Colonic mucosa (tissue), 4 donors: ENCODE results near the gene MYCBP. TPM values are rescaled to one million over a fixed set of nuclear protein-coding genes. Genes with fewer than 3 reads are reported as not detected.
A peak's percentile ranks its signal among the peaks of the same experiment; 100 is the strongest.

Experiments
- DNase-seq: peaks from one replicate; pipeline ENCODE4 v3.0.0-alpha.2; 2020
- H3K27ac ChIP-seq: fragments of 200-600 bp; one replicate; pipeline ENCODE4 v1.8.0; 2021
- H3K27me3 ChIP-seq: fragments of 200-600 bp; one replicate; pipeline ENCODE4 v1.8.0; 2021
- H3K36me3 ChIP-seq: fragments of 200-600 bp; one replicate; pipeline ENCODE4 v1.8.0; 2021
- H3K4me1 ChIP-seq: fragments of 200-600 bp; one replicate; pipeline ENCODE4 v1.8.0; 2021; ENCODE audit warnings: mild to moderate bottlenecking
- H3K4me3 ChIP-seq: fragments of 200-600 bp; one replicate; pipeline ENCODE4 v1.8.0; 2021
- H3K9ac ChIP-seq, 2 donors: one replicate each; pipeline ENCODE4 v1.7.0; 2013; ENCODE audit warnings: control low read depth in 2 of 2, low read depth in 2 of 2, low read length in 2 of 2
- H3K9me3 ChIP-seq: fragments of 200-600 bp; one replicate; pipeline ENCODE4 v1.8.0; 2021
- CTCF ChIP-seq: fragments of 200-600 bp; IDR thresholded peaks from one replicate; pipeline ENCODE4 v1.8.0; 2022; ENCODE audit warnings: antibody characterized with exemption, mild to moderate bottlenecking
- intact Hi-C: fragments of 100-400 bp; cut with DNase I; formaldehyde crosslinking; loops from one replicate; pipeline ENCODE4 v1.14.1; 2022
- total RNA-seq, 2 donors: library from RNA; stranded (reverse); fragmentation: NEBNext Ultra II Directional in 1 of 2; extraction: Animal tissue kit (Norgen Biotek cat#: 25700) in 1 of 2; gene quantifications; one replicate each; pipeline ENCODE4 v1.2.1, GENCODE V29; 2021
- donor health status: healthy.
- donor health status: DM: no; HTN: no; CAD: no.
- donor health status: DM: no; HTN: no; CAD: no.

Gene MYCBP
- total RNA-seq, 2 donors from 2014 or later = 42.0 to 55.1 TPM

GRCh38 chr1:38819040-38819439, 54.1 kb downstream of the MYCBP start:
- peak overlapping the region; percentile 34 for H3K4me3 ChIP-seq
- H3K27me3 ChIP-seq = peaks cover 31% of the 10 kb centered on the region
- no peak for TF ChIP-seq CTCF
- no peaks in the 10 kb centered on the region for H3K36me3 ChIP-seq
- DNase-seq = no peak
- intact Hi-C loops = no loop called here
- H3K4me1 ChIP-seq = peaks cover 16% of the 10 kb centered on the region
- no peak overlapping the region for H3K27ac ChIP-seq
- H3K9me3 ChIP-seq = no peaks in the 10 kb centered on the region
- H3K9ac ChIP-seq = no peak overlapping the region

- Histone ChIP-seq H3K27ac (no peak overlapping the region), H3K27me3 (peaks cover 31% of the 10 kb centered on the region), H3K4me1 (peaks cover 16% of the 10 kb centered on the region), H3K36me3 (no peaks in the 10 kb centered on the region), H3K4me3 (peak overlapping the region; percentile 34), H3K9me3 (no peaks in the 10 kb centered on the region), H3K9ac (no peak overlapping the region)
- no peak for DNase-seq
- intact Hi-C loops = no loop called here
- TF ChIP-seq CTCF = peak; percentile 81
Measured at GRCh38 chr1:38818175-38818976, 54.8 kb downstream of the MYCBP start.

- peaks cover 16% of the 10 kb centered on the region for H3K4me1 ChIP-seq
- TF ChIP-seq CTCF = no peak
- DNase-seq = no peak
- H3K4me3 ChIP-seq = peak overlapping the region; percentile 34
- H3K36me3 ChIP-seq = no peaks in the 10 kb centered on the region
- H3K9me3 ChIP-seq = no peaks in the 10 kb centered on the region
- no peak overlapping the region for H3K9ac ChIP-seq
- intact Hi-C loops = no loop called here
- no peak overlapping the region for H3K27ac ChIP-seq
- peaks cover 31% of the 10 kb centered on the region for H3K27me3 ChIP-seq
Measured at GRCh38 chr1:38817267-38818174, 55.6 kb downstream of the MYCBP start.

GRCh38 chr1:38815903-38816627, 57.1 kb downstream of the MYCBP start:
- no peak for TF ChIP-seq CTCF
- no peak for DNase-seq
- peak overlapping the region in 1 of 2 donors; percentile 1 for H3K9ac ChIP-seq

GRCh38 chr1:38814984-38815464, 58.1 kb downstream of the MYCBP start:
- H3K9ac ChIP-seq = no peak overlapping the region
- H3K9me3 ChIP-seq = no peaks in the 10 kb centered on the region
- H3K4me1 ChIP-seq = peaks cover 16% of the 10 kb centered on the region
- no peak overlapping the region for H3K27ac ChIP-seq
- TF ChIP-seq CTCF = no peak
- DNase-seq = no peak
- H3K36me3 ChIP-seq = no peaks in the 10 kb centered on the region
- intact Hi-C loops = no loop called here
- peaks cover 31% of the 10 kb centered on the region for H3K27me3 ChIP-seq
- H3K4me3 ChIP-seq = no peak overlapping the region

More at GRCh38 chr1:38815903-38816627, 57.1 kb downstream of the MYCBP start:
- H3K9me3 ChIP-seq = no peaks in the 10 kb centered on the region
- H3K4me1 ChIP-seq = peaks cover 16% of the 10 kb centered on the region
- intact Hi-C loops = no loop called here
- no peak overlapping the region for H3K4me3 ChIP-seq
- peaks cover 31% of the 10 kb centered on the region for H3K27me3 ChIP-seq
- H3K36me3 ChIP-seq = no peaks in the 10 kb centered on the region
- no peak overlapping the region for H3K27ac ChIP-seq
